ENCODE data around the gene TRAPPC2L.
"Not testable (repeated sequence)": the region's sequence is repeated elsewhere in the genome, so short reads cannot be mapped to it uniquely, and the experiment has no call there.

Gene TRAPPC2L

GRCh38 chr16:88818575-88818874, 38.4 kb upstream of the TRAPPC2L start:
- DNase-seq (ENCODE audit: low read depth in 2 of 2): no peak

- no peak for DNase-seq (ENCODE audit: low read depth in 2 of 2)
These were observed 37.8 kb upstream of the TRAPPC2L start for GRCh38 chr16:88819126-88819525.

- no peak for DNase-seq (ENCODE audit: low read depth in 2 of 2)
These were observed 36.4 kb upstream of the TRAPPC2L start for GRCh38 chr16:88820385-88821025.

- DNase-seq (ENCODE audit: low read depth in 2 of 2): no peak
These were observed 35.6 kb upstream of the TRAPPC2L start for GRCh38 chr16:88821168-88821850.

GRCh38 chr16:88822281-88823040, 34.5 kb upstream of the TRAPPC2L start:
- no peak for DNase-seq (ENCODE audit: low read depth in 2 of 2)

- DNase-seq (ENCODE audit: low read depth in 2 of 2): not testable (repeated sequence)
These were observed 33.3 kb upstream of the TRAPPC2L start for GRCh38 chr16:88823646-88824045.

GRCh38 chr16:88824256-88825077, 32.5 kb upstream of the TRAPPC2L start:
- DNase-seq (ENCODE audit: low read depth in 2 of 2): no peak

- no peak for DNase-seq (ENCODE audit: low read depth in 2 of 2)
These were observed 31.8 kb upstream of the TRAPPC2L start for GRCh38 chr16:88825146-88825545.

- no peak for DNase-seq (ENCODE audit: low read depth in 2 of 2)
These were observed 30.7 kb upstream of the TRAPPC2L start for GRCh38 chr16:88826070-88826840.

GRCh38 chr16:88827727-88828126, 29.2 kb upstream of the TRAPPC2L start:
- no peak for DNase-seq (ENCODE audit: low read depth in 2 of 2)

- no peak for DNase-seq (ENCODE audit: low read depth in 2 of 2)
These were observed 28.2 kb upstream of the TRAPPC2L start for GRCh38 chr16:88828711-88829110.

GRCh38 chr16:88830258-88830657, 26.7 kb upstream of the TRAPPC2L start:
- DNase-seq (ENCODE audit: low read depth in 2 of 2): no peak

- DNase-seq (ENCODE audit: low read depth in 2 of 2): no peak
These were observed 26.1 kb upstream of the TRAPPC2L start for GRCh38 chr16:88830783-88831182.

- no peak for DNase-seq (ENCODE audit: low read depth in 2 of 2)
These were observed 25.1 kb upstream of the TRAPPC2L start for GRCh38 chr16:88831838-88832237.

GRCh38 chr16:88833086-88833485, 23.8 kb upstream of the TRAPPC2L start:
- DNase-seq (ENCODE audit: low read depth in 2 of 2): no peak

- DNase-seq (ENCODE audit: low read depth in 2 of 2): no peak
These were observed 22.3 kb upstream of the TRAPPC2L start for GRCh38 chr16:88834670-88835069.

GRCh38 chr16:88835383-88835782, 21.5 kb upstream of the TRAPPC2L start:
- DNase-seq (ENCODE audit: low read depth in 2 of 2): no peak

- no peak for DNase-seq (ENCODE audit: low read depth in 2 of 2)
These were observed 21.1 kb upstream of the TRAPPC2L start for GRCh38 chr16:88835818-88836217.

- no peak for DNase-seq (ENCODE audit: low read depth in 2 of 2)
These were observed 20.1 kb upstream of the TRAPPC2L start for GRCh38 chr16:88836791-88837190.

GRCh38 chr16:88837806-88838205, 19.1 kb upstream of the TRAPPC2L start:
- DNase-seq (ENCODE audit: low read depth in 2 of 2): no peak

- DNase-seq (ENCODE audit: low read depth in 2 of 2): no peak
These were observed 18.4 kb upstream of the TRAPPC2L start for GRCh38 chr16:88838566-88838965.

Measured in activated CD4-positive, alpha-beta T cell treated with anti-CD3 and anti-CD28 coated beads for 24 hours (primary cell).